GM18868 (cell line): ENCODE data around the gene CST7.
"Not testable (repeated sequence)": the region's sequence is repeated elsewhere in the genome, so short reads cannot be mapped to it uniquely, and the experiment has no call there.

Experiments used
- ATAC-seq: cut with Tn5 transposase; IDR thresholded peaks from one replicate; pipeline ENCODE4 v1.9.1; 2021; ENCODE audit warnings: mild to moderate bottlenecking, moderate library complexity; ENCODE audit not compliant: unreplicated experiment

CST7 gene

DNA sequence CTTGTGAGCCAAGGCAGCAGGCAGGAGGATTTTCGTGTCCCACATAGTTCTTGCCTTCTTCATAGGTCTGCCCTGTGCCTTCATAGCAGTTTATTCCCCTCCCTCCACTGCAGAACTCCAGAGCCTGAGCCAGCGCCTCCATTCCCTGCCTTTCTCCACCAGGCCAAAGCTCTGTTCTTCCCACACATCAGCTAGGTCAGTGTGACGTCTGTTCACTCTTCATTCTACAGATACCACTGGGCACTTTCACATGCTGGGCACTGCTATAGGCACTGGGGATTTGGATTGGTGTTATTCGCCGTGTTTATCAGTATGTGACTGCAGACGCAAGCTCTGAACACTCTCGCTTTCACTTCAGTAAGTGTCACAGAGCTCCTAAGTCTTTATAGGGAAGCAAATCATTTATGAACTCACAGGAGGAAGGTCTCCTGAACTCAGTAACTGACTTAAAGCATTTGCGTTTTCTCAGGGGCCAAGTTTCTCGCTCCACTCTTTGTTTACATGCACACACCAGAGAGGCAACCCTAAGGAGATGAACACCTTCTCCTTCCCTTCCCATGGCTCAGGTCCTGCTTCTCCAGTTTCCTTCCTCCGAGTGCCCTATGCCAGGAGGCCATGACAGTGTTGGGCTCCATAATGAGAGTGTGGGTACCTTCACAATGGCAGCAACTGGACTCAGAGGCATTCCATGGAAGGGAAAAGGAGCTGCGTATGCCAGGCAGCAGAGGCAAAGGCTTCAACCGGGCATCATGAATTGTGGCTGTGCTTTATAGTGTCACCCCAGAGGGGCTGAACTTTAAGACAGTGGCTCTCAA, 49.8 kb downstream of the CST7 start:
- ATAC-seq = peak; percentile 55

DNA sequence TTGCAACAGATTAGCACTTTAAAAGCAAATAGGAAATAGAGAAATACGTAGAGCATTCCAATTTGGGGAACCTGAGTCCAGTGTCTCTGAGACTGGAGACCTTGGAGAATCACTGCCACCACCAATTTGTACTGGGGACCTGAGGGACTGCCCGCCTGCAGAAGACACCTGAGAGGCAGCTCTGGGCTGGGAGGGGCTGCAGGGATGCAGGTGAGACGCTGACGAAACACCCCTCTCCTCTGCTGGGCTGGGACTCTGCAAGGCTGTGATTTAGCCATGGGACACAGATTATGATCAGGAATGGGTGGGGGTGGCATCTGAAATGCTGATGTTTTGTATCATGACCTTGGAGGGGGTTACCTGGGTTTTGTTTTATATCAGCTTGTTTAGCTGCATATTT, 50.5 kb downstream of the CST7 start:
- no peak for ATAC-seq

DNA sequence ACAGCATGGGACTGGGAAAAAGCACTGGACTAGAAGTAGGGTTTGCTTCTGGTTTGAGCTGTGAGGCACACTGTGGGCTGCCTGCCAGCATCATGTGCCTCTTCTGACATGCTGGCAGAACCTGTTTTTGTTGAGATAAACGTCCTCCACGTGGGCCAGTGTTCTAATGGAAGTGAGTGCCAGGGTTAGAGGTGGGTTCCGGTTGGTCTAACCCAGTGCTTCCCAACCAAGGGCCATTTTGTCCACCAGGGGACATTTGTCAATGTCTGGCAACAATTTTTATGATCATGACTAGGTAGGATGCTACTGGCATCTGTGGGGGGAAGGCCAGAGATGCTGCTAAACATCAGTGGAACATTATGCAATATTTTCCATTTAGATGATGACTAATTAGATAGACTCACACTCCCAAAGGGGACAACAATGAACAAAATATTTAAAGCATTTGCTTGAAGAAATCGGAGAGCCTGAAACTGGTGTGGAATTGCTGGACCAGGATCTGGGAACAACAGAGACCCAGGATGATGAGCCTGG, 51.3 kb downstream of the CST7 start:
- ATAC-seq = no peak

DNA sequence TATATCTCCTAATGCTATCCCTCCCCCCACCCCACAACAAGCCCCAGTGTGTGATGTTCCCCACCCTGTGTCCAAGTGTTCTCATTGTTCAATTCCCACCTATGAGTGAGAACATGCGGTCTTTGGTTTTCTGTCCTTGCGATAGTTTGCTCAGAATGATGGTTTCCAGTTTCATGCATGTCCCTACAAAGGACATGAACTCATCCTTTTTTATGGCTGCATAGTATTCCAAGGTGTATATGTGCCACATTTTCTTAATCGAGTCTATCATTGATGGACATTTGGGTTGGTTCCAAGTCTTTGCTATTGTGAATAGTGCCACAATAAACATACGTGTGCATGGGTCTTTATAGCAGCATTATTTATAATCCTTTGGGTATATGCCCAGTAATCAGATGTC, 52.3 kb downstream of the CST7 start:
- ATAC-seq = not testable (repeated sequence)

GRCh38 chr20:25003002-25003401, 53.9 kb downstream of the CST7 start:
- no peak for ATAC-seq

DNA sequence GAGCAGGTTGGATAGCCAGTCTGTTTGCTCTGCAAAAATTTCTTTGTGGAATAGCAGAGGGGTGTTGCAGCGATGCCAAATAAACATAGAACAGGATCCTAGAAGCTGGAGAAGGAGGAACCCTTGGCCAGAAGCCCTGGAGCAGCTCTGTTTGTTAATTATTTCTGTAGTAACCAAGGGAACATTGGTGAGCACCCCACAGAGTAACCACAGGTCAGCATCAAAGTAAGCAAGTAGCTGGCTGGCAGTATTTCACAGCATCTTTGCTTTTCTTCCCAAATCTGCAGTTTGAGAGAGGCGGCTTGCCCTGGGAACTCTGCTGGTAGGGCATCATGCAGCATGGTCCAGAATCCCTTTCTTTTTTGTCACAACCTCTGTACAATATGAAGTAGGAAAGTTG, 56.2 kb downstream of the CST7 start:
- ATAC-seq = no peak

- ATAC-seq = no peak
Measured at GRCh38 chr20:25005661-25006060, 56.6 kb downstream of the CST7 start.

DNA sequence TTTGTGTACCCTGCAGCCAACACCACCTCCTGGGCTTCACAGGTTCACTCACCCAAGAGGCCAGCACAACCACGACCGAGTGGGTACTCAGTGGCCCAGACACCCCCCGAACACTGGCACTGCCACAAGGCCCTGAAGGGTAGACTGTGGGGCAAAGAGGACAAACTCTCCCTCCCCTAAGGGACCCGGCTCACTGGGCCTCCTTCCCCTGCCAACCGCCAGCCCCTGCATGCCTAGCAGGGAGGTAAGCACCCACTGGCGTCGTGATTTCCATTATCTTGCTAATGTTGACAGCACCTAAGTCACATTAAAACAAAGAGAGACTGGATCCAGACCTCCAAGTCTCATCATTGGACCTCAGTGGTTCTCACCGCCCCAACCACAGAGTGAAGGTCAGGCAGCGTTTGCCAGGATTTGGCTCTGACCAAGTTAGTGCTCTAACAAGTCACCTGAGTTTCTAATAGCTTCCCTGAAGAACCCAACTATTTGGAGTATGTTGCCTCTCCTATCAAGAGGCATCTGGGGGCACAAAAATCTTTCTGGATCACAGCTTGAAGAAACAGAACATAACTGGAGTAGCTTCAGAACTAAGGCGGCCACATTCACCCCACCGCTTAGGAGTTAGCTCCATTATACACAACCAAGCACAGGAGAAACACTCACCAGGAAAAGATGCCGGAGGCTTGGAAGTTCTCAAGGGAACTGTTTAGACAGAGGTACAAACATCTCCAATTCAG, 57.5 kb downstream of the CST7 start:
- no peak for ATAC-seq

DNA sequence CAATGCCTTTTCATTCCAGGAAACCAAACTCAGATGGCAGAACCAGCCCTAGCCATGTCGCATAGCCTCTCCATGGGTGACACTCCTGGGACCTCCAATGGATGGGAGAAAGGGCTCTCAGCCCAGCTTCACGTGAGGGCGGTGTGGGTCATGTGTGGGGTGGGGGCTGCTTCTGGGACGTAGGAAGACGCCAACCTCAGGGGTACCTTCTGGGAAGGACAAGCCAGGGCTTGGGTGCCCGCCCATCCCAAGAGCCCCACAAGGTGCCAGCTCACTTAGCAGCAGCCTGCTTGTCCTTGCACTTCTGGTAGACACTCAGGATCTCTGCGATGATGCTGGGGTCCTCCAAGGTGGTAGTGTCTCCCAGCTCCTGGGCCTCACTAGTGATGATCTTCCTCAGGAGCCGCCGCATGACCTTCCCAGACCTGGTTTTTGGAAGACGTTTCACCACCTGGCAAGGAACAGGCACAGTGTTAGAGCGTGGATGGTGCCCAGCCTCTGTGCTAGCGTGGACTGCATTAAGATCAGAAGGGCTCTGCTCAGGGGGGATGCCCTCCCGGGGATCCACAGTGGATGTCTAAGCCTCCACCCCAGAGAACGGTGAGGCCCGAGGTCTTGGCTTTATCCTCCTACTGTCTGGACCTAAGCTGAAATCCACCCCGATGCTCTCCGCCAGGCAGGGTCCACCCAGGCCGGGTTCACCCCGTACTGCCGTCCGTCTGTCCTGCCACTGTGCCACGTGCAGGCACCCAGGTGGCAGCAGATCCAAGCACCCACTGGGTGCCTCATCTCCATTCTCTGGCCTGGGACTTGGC, 58.6 kb downstream of the CST7 start:
- ATAC-seq = no peak

DNA sequence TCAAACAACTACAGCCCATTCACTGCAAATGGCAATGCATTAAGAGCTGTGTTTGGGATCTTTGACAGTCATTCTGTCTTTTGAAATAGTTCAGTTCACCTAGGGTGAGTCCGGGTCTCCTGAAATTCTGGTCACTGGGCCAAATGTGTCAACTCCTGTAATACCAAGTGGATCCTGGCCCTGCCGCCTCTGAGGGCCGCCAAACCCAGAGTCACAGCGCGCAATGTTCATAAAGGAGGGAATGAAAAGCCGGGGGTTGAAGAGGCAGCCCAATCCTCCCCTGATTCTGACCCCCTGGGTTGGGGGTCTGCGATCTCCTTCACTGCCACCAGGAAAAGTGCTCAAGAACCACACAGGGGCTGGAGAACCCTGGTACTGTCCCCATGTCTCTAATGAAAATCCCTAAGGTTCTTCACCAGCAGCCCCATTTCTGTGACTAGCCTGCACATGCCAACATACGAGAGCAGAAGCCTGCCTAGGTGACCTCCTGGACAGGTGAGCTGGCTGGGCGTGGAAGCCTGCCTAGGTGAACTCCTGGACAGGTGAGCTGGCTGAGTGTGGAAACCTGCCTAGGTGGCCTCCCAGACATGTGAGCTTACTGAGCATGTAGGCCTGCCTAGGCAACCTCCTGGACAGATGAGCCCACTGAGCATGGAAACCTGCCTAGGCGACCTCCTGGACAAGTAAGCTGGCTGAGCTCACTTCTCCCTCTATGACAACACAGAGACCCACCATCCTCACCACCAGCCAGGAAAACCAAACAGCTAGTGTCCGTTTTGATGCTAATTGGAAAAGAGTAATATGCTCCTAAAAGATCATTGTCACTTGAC, 59.5 kb downstream of the CST7 start:
- ATAC-seq = no peak
